NOMO-1 treated with dmso at 0.1 percent for 144 hours (cell line): ENCODE data around the gene BCL2L13.
"Not testable (repeated sequence)": the region's sequence is repeated elsewhere in the genome, so short reads cannot be mapped to it uniquely, and the experiment has no call there.

ENCODE experiments used
- DNase-seq: peaks from one replicate; lab custom pipeline; 2025; ENCODE audit not compliant: unreplicated experiment; lab: John Stamatoyannopoulos, UW

BCL2L13 gene

GRCh38 chr22:17694752-17695151, 56.2 kb downstream of the BCL2L13 start:
- DNase-seq: no peak

- no peak for DNase-seq
Measured at GRCh38 chr22:17695986-17696385, 57.4 kb downstream of the BCL2L13 start.

GRCh38 chr22:17697196-17697595, 58.6 kb downstream of the BCL2L13 start:
- DNase-seq: peak; percentile 6

DNA sequence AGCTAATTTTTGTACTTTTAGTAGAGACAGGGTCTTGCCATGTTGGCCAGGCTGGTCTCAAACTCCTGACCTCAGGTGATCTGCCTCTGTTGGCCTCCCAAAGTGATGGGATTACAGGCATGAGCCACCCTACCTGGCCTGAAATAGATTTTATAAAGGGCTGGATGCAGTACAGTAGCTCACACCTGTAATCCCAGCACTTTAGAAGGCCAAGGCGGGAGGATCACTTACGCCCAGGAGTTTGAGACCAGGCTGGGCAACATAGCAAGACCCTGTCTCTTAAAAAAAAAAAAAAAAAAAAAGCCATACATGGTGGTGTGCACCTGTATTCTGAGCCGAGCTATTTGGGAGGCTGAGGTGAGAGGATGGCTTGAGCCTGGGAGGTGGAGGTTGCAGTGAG, 59.7 kb downstream of the BCL2L13 start:
- not testable (repeated sequence) for DNase-seq

DNA sequence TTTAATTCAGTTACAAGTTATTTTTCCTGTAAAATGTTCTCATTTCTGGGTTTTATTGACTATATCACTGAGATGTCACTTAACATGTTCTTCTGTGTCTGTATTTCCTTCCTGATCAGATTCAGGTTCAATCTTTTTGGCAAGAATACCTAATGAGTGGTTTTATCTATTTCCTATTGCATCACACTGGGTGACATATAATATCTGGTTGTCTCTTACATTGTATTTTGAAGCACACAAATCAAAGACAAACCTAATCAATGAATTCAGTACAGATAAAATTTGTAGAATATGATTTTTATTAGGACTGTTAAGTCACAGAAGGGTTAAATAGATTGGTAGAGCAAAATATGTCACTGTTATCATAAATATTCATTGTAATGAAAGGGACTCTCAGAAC, 60.4 kb downstream of the BCL2L13 start:
- no peak for DNase-seq

DNA sequence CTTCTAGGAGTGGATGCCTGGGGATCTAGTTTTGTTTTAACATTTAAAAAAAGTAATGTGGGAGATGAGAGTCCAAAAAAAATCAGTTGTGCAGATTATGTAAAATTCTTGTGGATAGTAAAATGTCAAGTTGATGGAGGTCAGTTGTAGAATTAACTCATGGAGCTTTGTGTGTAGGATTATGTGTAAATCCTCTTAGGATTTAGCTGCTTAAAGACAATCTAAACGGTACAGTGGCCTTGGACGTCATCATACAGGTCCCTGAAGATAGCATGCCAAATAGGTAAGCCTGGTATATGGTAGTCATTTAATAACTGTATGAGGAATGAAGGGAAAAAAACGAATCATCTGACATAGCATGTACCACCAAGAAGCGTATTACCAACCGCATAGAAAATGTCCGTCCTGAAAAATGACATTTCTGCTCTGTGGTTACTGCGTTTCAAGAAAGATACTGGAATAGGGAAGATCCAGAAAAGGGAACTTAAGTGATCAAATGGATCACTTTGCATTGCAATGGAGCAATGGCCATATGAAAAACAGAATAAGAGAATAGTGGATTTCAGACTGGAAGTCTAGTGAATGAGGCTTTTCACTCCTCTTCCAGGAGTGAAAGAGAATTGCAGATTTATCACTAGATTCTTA, 61.3 kb downstream of the BCL2L13 start:
- DNase-seq: no peak

GRCh38 chr22:17700778-17701177, 62.2 kb downstream of the BCL2L13 start:
- no peak for DNase-seq

GRCh38 chr22:17703811-17704210, 65.3 kb downstream of the BCL2L13 start:
- DNase-seq: no peak

DNA sequence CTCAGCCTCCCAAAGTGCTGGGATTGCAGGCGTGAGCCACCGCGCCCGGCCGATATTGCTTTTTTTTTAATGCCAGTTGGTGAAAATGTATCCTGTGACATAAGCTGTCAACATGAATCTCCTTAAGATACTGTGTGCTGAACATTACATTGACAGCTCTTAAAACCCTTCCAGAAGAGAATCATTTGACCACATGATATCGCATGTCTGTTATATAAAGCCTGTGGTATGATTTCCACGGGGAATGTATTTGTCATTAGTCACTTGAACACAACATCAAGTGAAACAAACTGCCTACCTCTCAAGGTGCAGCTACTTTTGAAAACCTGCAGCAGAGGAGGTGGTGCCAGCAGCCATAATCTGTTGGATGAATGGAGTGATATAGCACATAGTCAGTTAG, 67.0 kb downstream of the BCL2L13 start:
- no peak for DNase-seq

GRCh38 chr22:17705951-17706900, 67.7 kb downstream of the BCL2L13 start:
- DNase-seq: peak; percentile 77

GRCh38 chr22:17706947-17707346, 68.4 kb downstream of the BCL2L13 start:
- DNase-seq: no peak

DNA sequence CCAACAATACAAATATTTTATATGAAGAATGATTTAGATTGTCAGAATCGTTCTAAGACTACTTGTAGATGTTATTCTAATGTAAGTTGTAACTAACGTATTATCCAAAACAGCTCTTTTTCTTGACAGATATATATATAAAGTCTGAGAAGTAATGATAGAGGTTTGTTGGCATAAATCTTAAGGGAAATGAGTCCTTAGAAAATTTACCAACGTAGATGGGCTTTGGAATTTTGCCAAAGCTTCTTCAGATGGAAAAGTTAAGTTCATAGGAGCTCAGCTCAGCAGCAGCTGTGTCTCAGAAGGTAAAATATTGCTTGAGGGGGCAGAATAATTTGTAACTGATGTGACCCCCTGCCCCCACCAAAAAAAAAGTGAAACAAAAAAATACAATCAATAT, 69.0 kb downstream of the BCL2L13 start:
- no peak for DNase-seq

DNA sequence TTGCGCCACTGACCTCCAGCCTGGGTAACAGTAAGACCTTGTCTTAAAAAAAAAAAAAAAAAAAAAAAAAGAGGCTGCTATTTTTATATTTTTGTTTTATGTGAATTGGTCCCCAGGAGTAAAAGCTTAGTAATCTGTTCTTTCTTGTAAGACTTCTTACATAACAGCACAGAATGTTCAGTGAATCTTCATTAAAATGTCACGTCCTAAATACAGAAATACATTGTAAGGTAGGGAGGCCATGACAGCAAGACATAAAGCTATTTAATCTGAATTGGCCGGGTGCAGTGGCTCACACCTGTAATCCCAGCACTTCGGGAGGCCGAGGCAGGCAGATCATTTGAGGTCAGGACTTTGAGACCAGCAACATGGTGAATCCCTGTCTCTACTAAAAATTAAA, 71.5 kb downstream of the BCL2L13 start:
- DNase-seq: no peak

- no peak for DNase-seq
Measured at GRCh38 chr22:17712441-17712840, 73.9 kb downstream of the BCL2L13 start.

DNA sequence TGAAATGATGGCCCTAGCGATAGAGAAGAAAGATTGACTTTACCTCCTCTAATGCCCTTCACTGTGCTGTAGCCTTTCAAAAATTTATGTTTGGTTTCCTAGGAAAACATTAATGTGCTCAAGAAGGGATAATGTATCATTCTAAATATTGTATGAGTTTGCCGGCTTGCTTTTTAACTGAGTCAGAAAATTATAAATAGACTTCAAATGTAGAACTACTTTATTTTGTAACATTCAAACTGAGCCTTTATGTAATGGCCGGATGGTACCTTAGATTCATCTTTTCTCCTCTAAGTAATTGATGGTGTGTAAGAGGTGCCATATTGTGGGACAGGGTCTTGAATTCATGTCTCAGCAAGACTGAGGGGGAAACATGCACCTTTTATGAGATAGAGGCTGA, 78.0 kb downstream of the BCL2L13 start:
- no peak for DNase-seq

GRCh38 chr22:17717708-17718107, 79.2 kb downstream of the BCL2L13 start:
- no peak for DNase-seq

GRCh38 chr22:17719911-17720310, 81.4 kb downstream of the BCL2L13 start:
- DNase-seq: no peak

DNA sequence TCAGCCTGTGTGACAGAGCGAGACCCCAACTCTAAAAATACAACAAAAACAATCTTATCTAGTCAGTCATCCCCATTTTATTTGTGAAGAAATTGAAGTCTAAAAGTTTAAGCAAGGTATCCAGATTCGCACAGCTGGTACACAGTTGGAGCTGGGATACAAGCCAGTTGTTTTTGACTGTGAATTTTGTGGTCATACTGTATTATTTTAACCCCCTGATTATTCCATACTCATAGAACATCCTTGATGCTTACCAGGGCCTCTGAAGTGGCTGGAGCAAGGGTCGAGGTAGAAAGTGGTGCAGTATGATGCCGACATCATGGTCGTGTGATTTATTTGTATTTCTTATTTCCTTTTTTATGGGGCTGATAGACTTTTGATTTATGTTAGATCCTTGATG, 85.7 kb downstream of the BCL2L13 start:
- DNase-seq: no peak

DNA sequence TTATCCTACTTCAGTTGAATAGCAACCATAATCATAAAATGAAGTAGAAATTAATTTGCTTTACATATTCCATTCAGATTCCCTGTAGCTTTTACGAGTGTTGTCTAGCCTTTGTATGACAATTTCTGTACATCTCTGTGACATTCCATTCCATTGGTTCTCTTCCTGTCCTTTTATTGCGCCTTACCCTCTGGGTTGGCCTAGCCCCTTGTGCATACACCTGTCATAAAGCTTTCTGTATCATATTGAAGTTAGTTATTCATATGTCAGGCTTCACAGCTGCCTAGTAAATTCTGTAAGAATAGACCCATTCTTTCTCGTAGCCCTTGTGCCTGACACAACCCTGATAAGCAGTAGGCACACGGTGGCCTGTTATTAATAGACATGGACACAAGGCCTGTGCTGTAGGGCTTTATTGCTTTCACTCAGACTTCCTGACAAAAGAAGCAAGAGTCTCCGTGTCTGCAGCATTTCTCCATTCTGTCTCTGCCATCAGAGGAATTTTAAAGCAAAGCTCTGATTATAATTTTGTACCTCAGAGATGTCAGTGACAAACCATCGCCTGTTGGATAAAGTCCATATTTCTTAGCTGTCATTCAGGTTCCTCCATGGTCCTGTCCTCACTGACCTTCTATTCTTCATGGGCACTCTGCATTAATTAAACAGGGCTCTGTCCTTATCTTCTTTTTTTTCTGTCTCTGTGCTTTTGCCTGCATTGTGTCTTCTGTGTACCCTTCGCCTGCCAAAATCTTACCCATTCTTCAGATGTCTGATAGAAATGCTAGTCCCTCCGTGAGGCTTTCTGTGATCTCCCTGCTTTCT, 86.3 kb downstream of the BCL2L13 start:
- no peak for DNase-seq

DNA sequence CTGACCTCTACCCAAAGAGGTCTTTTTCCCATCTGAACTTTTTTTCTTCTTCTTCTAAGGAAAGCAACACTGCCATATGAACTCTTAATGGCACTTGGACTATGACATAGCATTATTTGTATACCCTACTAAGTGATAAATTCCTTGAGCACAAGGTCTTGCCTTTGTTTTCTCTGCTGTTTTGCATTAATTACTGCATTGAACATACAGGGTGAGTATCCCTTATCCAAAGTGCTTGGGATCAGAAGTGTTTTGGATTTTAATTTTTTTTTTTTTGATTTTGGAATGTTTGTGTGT, 86.9 kb downstream of the BCL2L13 start:
- no peak for DNase-seq

GRCh38 chr22:17726006-17726927, 87.7 kb downstream of the BCL2L13 start:
- no peak for DNase-seq
